ENCODE data around the gene NSMF.
"Not testable (repeated sequence)": the region's sequence is repeated elsewhere in the genome, so short reads cannot be mapped to it uniquely, and the experiment has no call there.

Gene NSMF

GRCh38 chr9:137475666-137476065 lies 16.5 kb upstream of the NSMF start:
- no peak for DNase-seq

- DNase-seq: no peak
These were observed 15.1 kb upstream of the NSMF start for GRCh38 chr9:137474271-137474670.

GRCh38 chr9:137470785-137471184 lies 11.7 kb upstream of the NSMF start:
- DNase-seq: no peak

GRCh38 chr9:137467896-137468295 lies 8.8 kb upstream of the NSMF start:
- DNase-seq: no peak

- no peak for DNase-seq
These were observed 8.0 kb upstream of the NSMF start for GRCh38 chr9:137467161-137467581.

- not testable (repeated sequence) for DNase-seq
These were observed 7.4 kb upstream of the NSMF start for GRCh38 chr9:137466389-137467085.

GRCh38 chr9:137465720-137466388 lies 6.7 kb upstream of the NSMF start:
- no peak for DNase-seq

GRCh38 chr9:137465000-137465719 lies 6.0 kb upstream of the NSMF start:
- DNase-seq: no peak

GRCh38 chr9:137464291-137464999 lies 5.3 kb upstream of the NSMF start:
- DNase-seq: no peak

- no peak for DNase-seq
These were observed 4.8 kb upstream of the NSMF start for GRCh38 chr9:137463931-137464290.

GRCh38 chr9:137462986-137463930 lies 4.1 kb upstream of the NSMF start:
- no peak for DNase-seq

GRCh38 chr9:137462396-137462985 lies 3.4 kb upstream of the NSMF start:
- no peak for DNase-seq

- no peak for DNase-seq
These were observed 2.7 kb upstream of the NSMF start for GRCh38 chr9:137461663-137462395.

- DNase-seq: no peak
These were observed 2.2 kb upstream of the NSMF start for GRCh38 chr9:137461316-137461662.

- no peak for DNase-seq
These were observed 1.5 kb upstream of the NSMF start for GRCh38 chr9:137460363-137461315.

- DNase-seq: no peak
These were observed 648 bp upstream of the NSMF start for GRCh38 chr9:137459601-137460362.

- DNase-seq: no peak
These were observed 661 bp downstream of the NSMF start for GRCh38 chr9:137458194-137459151.
